GM20000 (cell line): ENCODE results near the gene USP33.
"Not testable (repeated sequence)": the region's sequence is repeated elsewhere in the genome, so short reads cannot be mapped to it uniquely, and the experiment has no call there.

ENCODE experiments used
- DNase-seq: peaks from one replicate; pipeline ENCODE4 v3.0.0; 2012; ENCODE audit warnings: low spot score
- TF ChIP-seq, protein P1 (sequence below): IDR thresholded peaks from 2 replicates; pipeline ENCODE4 v1.5.1; 2012; ENCODE audit warnings: mild to moderate bottlenecking, control low read depth; ENCODE audit errors: extremely low read depth, missing control alignments

USP33 gene

DNA sequence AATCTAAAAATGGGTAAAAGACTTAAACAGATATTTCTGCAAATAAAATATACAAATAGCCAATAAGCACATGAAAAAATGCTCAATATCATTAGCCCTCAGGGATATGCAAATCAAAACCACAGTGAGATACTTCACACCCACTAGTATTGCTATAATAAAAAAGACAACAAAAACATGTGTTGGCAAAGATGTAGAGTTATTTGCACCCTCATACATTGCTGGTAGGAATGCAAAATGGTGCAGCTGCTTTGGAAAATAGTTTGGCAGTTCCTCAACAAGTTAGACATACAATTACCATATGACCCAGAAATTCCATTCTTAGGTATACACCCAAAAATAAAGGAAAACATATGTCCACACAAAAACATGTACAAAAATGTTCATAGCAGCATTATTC lies 107.4 kb downstream of the USP33 start:
- TF ChIP-seq, protein P1, sequence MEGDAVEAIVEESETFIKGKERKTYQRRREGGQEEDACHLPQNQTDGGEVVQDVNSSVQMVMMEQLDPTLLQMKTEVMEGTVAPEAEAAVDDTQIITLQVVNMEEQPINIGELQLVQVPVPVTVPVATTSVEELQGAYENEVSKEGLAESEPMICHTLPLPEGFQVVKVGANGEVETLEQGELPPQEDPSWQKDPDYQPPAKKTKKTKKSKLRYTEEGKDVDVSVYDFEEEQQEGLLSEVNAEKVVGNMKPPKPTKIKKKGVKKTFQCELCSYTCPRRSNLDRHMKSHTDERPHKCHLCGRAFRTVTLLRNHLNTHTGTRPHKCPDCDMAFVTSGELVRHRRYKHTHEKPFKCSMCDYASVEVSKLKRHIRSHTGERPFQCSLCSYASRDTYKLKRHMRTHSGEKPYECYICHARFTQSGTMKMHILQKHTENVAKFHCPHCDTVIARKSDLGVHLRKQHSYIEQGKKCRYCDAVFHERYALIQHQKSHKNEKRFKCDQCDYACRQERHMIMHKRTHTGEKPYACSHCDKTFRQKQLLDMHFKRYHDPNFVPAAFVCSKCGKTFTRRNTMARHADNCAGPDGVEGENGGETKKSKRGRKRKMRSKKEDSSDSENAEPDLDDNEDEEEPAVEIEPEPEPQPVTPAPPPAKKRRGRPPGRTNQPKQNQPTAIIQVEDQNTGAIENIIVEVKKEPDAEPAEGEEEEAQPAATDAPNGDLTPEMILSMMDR, result no peak
- DNase-seq, result no peak

DNA sequence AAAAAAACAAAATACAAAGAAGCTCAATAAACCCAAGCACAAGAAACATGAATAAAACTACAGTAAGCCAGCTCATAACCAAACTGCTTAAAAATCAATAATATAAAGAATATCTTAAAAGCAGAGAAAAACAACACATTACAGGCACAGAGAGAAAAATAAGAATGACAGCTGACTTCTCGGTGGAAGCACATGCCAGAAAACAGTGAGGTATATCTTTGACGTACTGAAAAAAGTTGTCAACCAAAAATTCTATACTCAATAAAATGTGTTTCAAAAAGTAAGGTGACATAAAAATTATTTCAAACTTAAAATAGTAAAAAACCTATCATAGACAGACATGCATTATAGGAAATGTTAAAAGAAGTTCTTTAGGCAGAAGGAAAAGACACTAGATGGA lies 110.5 kb downstream of the USP33 start:
- TF ChIP-seq, protein P1, result no peak
- no peak for DNase-seq

DNA sequence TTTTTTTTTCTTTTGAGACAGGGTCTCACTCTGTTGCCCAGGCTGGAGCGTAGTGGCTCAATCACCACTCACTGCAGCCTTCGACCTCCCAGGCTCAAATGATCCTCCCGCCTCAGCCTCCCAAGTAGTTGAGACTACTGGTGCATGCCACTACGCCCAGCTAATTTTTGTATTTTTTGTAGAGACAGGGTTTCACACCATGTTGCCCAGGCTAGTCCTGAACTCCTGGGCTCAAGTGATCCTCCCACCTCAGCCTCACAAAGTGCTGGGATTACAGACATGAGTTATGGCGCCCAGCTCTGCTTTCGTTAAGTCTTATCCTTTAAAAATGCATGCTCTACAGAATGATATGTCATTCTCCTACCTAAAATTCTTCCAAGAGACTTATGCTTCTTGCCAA lies 113.4 kb downstream of the USP33 start:
- not testable (repeated sequence) for DNase-seq
